HG03108 (cell line): Measurements from ENCODE around the gene SCRN2.

ENCODE experiments used
- ATAC-seq: cut with Tn5 transposase; IDR thresholded peaks from one replicate; pipeline ENCODE4 v1.9.1; 2021; ENCODE audit warnings: moderate library complexity; ENCODE audit not compliant: unreplicated experiment

SCRN2 gene

DNA sequence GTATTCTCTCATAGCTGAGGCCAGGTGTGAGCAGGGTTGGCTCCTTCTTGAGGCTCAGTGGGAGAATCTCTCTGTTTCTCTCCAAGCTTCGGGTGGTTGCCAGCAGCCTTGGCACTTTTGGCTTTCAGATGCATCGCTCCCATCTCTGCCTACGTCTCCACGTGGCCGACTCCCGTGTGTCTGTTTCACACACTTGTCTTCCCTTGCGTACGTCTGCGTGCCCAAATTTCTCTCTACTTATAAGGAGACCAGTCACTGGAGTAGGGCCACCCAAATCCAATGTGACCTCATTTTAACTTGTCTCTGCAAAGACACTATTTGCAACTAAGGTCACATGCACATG is 34.2 kb downstream of the SCRN2 start:
- ATAC-seq = no peak

DNA sequence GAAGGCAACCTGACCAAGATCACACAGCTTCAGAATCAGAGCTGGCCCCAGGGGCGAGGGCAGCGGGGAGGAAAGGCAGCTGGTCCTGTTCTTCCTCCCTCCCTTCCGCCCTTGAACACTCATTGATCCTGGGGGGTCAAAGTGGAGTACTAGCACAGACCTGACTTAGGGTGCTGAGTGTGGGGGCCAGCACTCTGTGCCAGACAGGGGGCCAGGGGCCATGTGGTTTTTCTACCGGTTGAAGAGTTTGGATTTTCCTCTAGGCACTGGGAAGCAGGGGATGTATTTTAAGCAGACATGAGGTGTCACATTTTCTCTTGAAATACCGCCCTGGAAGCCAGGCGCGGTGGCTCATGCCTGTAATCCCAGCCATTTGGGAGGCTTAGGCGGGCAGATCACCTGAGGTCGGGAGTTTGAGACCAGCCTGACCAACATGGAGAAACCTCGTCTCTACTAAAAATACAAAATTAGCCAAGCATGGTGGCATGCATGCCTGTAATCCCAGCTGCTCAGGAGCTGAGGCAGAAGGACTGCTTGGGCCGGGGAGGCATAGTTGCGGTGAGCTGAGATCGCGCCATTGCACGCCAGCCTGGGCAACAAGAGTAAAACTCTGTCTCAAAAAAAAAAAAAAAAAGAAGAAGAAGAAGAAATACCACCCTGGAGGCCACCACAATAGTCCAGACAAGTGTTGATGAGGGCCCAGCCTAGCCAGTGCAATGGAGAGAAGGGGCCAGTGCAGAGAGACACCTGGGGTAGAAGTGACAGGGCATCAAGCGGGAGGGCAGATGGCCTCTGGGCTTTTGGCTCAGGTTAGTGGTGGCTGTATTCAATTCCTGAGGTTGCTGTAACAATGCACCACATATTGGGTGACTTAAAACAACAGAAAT is 34.8 kb downstream of the SCRN2 start:
- ATAC-seq = no peak

DNA sequence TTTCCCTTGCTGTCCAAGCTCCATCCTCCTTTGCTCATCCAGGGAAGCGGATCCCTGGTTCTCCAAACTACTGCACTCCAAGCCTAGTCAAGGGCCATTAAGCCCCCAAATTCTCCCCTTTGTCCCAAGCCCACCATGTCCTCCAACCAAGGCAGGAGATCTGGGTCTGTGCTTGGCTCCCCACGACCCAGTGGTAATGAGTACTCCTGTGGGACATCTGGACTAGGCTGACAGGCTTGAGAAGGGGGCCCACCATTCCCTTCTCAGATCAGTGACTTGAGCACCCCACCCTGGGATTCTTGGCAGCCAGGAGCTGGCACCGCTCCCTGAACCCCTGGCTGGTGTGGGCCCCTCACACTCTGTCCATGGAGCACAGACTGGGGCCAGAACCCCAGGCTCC is 36.6 kb downstream of the SCRN2 start:
- no peak for ATAC-seq

DNA sequence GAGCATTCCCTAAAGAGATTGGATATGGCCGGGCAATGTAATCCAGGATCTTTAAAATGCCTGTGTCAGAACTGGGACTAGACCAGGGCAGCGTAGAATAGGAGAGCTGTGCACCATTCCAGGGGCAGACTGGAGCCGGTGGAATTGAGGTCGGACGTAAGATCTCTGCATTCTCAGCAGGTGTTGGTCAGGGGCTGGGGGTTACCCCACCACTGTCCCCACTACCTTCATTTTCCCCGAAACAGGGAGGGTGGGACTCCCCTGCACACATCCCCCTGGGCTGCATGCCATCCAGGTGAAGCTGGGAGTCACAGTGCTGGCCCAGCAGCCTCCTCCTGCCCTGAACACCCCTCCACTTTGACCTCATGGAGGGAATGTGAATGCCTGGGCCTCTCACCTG is 37.3 kb downstream of the SCRN2 start:
- ATAC-seq = no peak

DNA sequence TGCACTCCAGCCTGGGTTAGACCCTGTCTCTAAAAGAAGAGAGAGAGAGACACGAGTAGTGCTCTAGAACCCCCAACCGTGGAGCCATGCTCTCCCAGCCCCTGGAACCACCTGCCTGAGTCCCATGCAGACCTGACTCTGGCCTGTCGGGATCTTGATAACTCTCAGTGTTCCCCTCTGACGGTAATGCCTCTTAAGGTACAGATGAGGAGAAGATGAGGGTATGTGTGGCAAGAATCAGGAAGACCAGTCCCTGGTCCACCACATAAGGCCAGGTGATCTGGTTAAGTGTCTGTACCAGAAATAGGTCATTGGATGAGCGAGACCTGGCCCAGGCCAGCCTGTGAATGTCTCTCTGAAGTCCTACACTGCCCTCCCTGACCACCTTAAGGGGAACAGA is 37.9 kb downstream of the SCRN2 start:
- no peak for ATAC-seq

DNA sequence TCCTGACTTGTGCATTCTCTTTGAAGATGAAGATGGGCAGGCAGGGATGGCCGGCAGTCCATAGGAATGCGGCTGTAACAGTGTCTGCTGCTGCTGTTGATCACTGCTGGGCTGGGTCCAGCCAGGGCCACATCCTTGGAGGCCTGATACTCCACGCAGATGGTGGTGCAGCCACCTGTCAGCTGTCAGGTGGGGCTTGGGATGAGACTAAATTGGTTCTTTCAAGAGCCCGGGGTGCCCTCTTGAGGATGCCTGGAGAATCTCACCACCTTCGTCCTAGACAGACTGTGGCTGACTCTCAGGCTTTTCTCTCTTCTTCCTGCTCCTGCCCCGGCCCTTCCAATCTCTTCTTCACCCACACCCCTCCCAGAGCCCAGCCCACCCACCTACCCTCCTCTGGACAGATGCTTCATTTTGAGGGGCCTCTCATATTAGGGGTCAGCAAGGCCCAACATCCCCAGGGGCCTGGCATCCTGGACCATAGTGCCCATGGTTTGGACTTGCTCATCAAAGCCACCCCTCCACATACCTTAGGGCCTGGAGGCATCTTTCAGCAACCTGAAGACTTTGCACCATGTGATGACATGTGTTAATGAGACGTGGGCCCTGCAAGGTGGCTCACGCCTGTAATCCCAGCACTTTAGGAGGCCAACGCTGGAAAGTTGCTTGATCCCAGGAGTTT is 38.6 kb downstream of the SCRN2 start:
- no peak for ATAC-seq

DNA sequence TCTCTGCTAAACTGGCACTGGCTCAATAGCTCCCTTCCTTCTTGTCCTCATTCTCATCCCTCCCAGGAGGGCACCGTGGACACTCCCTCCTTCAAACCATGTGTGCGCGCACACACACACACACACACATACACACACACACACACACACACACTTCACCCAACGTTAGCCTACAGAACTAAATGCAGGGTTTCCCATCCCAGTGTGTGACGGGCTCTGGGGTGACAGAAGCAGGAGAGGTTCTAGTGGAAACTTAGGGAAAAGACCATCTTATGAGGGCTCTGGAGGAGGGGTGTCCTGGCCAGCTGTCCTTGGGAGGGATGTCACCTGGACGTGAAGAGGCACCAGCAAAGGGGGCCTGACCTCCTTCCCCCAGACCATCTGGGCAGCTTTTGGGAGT is 39.2 kb downstream of the SCRN2 start:
- no peak for ATAC-seq

DNA sequence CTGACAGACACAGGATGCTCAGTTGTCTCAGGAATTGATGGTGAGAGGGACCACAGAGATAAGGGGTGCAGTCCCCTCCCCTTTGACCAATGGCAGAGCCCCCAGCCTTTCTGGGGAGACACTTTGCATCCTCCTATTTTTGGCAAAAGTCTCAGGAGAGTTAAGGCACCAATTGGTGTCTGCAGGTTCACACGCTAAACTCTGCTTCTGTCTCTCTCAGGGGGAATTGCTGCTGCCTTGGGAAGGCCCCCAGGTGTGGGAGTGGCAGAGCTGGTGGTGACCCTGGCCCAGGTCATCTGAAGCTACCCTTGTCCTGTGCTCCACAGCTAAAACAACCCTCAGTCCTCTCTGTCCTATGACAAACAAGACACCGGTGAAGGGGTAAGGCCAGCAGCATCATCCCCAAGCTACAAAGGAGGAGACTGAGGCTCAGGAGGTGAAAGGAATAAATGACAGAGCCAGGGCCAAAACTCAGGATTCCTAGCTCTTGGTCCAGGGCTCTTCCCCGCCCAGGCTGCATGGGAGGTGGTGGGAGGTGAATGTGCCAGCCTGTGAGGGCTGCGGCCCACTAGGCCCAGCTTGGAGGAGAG is 39.8 kb downstream of the SCRN2 start:
- no peak for ATAC-seq

DNA sequence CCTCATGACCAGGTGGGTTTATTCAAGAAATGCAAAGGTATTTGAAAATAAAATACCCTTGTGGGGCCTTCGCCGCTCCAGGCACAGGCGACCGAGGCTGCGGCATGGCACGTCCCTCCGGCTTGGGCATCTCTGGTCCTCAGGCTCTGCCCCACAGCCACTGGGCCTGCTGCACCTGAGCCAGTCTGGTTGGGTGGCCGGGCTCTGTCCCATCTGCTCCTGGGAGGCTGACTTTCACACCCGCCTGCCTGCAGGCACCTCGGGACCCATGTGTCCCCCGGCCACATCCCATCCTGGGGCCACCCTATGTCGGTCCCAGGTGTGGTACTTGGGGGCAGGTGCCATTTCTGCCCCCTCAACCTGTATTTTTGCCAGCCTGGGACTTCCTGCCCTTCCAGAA is 40.4 kb downstream of the SCRN2 start:
- ATAC-seq = no peak

DNA sequence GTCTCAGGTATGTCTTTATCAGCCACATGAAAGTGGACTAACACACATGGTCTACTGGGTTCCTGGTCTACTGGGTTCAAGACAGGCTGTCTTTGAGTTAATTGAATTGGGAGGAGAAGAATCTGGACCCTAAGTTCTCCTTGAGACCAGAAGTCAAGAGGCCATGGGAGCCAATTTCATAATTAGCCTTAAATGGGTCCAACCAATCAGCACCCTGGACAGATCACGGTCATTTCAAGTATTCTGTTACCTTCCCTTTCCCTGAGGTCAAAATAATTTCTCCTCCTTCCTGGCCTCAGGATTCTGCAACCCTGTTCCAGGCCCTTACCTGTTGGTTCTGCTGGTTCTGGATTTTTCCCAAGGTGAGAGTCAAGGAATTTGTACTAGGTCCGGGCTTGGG is 43.3 kb downstream of the SCRN2 start:
- no peak for ATAC-seq

DNA sequence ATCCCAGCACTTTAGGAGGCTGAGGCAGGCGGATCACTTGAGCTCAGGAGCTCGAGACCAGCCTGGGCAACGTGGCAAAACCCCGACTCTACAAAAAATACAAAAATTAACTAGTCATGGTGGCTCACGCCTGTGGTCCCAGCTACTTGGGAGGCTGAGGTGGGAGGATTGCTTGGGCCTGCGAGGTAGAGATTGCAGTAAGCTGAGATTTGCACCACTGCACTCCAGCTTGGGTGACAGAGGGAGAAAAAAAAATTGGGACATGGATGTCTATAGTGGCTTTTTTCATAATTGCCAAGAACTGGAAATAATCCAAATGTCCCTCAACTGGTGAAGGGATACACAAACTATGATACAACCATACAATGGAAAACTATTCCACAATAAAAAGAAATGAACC is 48.1 kb downstream of the SCRN2 start:
- ATAC-seq = no peak

DNA sequence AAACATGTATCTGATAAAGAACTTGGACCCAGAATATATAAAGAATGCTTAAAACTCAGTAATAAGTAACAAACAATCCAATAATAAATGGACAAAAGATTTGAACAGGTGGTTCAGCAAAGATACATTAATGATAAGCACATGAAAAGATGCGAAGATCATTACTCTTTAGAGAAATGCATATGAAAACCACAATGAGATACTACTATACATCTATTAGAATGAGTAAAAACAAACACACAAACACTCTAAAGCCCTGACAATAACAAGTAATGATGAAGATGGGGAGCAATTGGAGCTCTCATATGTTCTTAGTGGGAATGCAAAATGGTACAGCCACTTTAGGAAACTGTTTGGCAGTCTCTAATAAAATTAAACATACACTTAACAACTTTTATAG is 48.6 kb downstream of the SCRN2 start:
- ATAC-seq = no peak

DNA sequence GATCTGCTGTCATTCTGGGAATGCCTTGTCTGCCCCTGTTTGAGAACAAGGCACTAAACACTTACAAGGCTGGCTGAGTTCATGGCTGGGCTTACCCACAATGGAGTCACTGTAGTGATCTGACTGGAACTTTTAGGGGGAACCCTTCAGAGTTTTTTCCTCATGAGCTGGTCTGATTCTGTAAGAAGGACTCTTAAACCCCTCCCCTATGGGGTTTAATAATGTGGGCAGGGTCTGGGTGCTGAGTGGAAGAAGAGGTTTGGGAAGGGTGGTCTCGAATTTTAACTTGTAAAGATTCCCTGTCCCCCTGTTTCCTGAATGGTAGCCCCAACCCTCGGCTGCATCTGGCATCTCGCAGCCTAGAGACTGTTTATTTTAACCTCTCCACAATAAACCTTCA is 50.0 kb downstream of the SCRN2 start:
- ATAC-seq = no peak

DNA sequence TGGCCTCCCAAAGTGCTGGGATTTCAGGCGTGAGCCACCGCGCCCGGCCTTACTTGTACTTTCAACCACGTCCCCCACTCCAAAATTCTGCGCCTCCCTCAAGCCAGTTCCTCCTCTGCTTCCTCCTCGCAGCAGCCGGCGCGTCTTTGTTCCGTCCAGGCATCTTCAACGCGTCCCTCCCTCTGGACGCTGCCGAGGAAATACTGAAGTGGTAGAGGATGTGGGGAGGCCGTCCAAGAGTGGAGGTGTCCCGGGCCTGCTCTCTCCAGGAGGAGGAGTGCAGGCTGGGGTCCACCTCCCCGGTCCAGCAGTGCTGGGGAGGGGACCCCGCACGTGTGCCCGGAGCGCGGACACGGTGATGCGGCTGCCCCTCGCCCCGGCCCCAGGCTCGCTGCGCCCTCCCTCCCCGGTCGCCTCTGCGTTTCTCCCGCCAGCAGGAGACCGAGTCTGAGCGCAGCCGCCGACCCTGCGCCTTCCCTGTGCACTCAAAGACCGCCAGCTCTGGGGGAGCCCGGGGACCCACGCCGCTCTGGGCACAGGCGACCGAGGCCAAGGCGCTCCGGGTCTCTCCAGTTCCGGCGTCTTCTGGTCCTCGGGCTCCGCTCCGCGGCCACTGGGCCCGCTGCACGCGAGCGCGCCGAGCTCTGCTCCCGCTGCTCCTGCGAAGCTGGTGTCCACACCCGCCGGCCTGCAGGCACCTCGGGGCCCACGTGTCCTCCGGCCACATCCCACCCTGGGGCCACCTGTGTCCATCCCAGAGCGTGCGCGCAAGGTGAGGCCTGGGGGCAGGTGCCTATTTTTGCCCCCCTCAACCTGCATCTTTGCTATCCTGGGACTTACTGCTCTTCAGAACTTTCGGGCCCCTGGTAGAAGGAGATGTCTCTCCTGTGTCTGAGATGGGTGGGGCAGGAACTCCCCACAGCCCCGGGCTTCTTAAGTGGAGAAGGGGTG is 51.2 kb downstream of the SCRN2 start:
- ATAC-seq = no peak
